Neural progenitor cell (in vitro differentiated cells): Measurements from ENCODE around the gene FAM72D.
"Not testable (repeated sequence)": the region's sequence is repeated elsewhere in the genome, so short reads cannot be mapped to it uniquely, and the experiment has no call there.

Source experiments
- EZH2phosphoT487 ChIP-seq: fragments of 200-600 bp; sonication (generic); IDR thresholded peaks from 2 replicates; pipeline ENCODE4 v1.6.1; 2017; ENCODE audit warnings: antibody characterized with exemption
- TF ChIP-seq, protein P1 (sequence below): fragments of 200-600 bp; sonication (generic); IDR thresholded peaks from 2 replicates; pipeline ENCODE4 v1.5.1; 2017; ENCODE audit warnings: antibody characterized with exemption, mild to moderate bottlenecking

- not testable (repeated sequence) for TF ChIP-seq EZH2phosphoT487
- TF ChIP-seq, protein P1, sequence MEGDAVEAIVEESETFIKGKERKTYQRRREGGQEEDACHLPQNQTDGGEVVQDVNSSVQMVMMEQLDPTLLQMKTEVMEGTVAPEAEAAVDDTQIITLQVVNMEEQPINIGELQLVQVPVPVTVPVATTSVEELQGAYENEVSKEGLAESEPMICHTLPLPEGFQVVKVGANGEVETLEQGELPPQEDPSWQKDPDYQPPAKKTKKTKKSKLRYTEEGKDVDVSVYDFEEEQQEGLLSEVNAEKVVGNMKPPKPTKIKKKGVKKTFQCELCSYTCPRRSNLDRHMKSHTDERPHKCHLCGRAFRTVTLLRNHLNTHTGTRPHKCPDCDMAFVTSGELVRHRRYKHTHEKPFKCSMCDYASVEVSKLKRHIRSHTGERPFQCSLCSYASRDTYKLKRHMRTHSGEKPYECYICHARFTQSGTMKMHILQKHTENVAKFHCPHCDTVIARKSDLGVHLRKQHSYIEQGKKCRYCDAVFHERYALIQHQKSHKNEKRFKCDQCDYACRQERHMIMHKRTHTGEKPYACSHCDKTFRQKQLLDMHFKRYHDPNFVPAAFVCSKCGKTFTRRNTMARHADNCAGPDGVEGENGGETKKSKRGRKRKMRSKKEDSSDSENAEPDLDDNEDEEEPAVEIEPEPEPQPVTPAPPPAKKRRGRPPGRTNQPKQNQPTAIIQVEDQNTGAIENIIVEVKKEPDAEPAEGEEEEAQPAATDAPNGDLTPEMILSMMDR, result not testable (repeated sequence)
Measured at GRCh38 chr1:145146308-145146707, 50.5 kb downstream of the FAM72D start.
